ENCODE measurements around the gene GYS2. TPM values are rescaled to one million over a fixed set of nuclear protein-coding genes. Genes with fewer than 3 reads are reported as not detected.

The GYS2 gene
- total RNA-seq, 1 experiment from 2014 or later: not detected

DNA sequence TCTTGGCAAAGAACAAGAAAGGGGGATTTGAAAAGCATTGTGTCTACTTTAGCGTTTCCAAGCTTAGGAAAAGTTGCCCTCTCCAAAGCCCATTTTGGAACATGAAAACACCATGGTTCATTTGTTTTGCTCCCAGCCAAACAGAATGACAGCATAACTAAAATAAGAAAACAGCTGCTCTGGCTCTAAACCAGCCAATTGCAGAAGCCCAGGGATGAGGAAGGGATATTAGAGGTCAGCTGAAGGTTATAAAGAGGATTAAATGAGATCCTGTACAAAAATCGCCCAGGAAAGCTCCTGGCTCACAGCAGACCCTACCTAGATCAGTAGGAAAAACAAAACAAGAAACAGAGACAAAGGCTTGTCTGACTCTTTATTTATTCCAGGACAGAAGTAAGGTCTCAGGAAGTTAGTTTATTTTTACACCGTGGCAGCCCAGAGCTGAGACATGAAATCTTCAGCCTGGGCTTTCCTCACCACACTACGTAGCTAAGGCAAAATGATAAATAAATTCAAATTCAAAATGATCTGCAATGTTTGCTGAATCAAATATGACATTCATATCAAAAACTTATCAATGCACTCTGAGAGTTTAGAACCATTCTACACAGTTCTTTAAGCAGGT is 52.7 kb downstream of the GYS2 start:
- POLR2A ChIA-PET (ENCODE audit: unreplicated experiment): no interaction called here
- H3K9me3 ChIP-seq (ENCODE audit: low read length): no peaks in the 10 kb centered on the region
- H3K27ac ChIP-seq (ENCODE audit: low read length): no peak overlapping the region
- no peaks in the 10 kb centered on the region for H4K20me1 ChIP-seq (ENCODE audit: low read length)
- H3K9me2 ChIP-seq (replicated peaks; ENCODE audit: low read length): no peaks in the 10 kb centered on the region
- DNase-seq (no peak), ATAC-seq (no peak)
- intact Hi-C loops (cut with micrococcal nuclease): no loop called here
- H2AFZ ChIP-seq (ENCODE audit: low read length): no peak overlapping the region
- no TSS peak for BruUV-seq (replicated peaks)
- H3K4me2 ChIP-seq (ENCODE audit: low read length): no peak overlapping the region
- no peaks in the 10 kb centered on the region for H3K36me3 ChIP-seq (ENCODE audit: low read depth, low read length)
- CTCF ChIA-PET: no interaction called here
- no peaks in the 10 kb centered on the region for H3K4me1 ChIP-seq (ENCODE audit: insufficient read depth, low read length)
- TF ChIP-seq EZH2 (IDR thresholded peaks at IDR 0.05; ENCODE audit: low read length, unreplicated experiment) (no peak), EZH2phosphoT487 (IDR thresholded peaks at IDR 0.05; ENCODE audit: borderline replicate concordance, low read length) (no peak)
- TF ChIP-seq, protein P1, sequence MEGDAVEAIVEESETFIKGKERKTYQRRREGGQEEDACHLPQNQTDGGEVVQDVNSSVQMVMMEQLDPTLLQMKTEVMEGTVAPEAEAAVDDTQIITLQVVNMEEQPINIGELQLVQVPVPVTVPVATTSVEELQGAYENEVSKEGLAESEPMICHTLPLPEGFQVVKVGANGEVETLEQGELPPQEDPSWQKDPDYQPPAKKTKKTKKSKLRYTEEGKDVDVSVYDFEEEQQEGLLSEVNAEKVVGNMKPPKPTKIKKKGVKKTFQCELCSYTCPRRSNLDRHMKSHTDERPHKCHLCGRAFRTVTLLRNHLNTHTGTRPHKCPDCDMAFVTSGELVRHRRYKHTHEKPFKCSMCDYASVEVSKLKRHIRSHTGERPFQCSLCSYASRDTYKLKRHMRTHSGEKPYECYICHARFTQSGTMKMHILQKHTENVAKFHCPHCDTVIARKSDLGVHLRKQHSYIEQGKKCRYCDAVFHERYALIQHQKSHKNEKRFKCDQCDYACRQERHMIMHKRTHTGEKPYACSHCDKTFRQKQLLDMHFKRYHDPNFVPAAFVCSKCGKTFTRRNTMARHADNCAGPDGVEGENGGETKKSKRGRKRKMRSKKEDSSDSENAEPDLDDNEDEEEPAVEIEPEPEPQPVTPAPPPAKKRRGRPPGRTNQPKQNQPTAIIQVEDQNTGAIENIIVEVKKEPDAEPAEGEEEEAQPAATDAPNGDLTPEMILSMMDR (conservative IDR thresholded peaks at IDR 0.05; ENCODE audit: low read depth, low read length): no peak
- no peak overlapping the region for H3K9ac ChIP-seq (ENCODE audit: low read length)
- no peaks in the 10 kb centered on the region for H3F3A ChIP-seq (ENCODE audit: low read length, unreplicated experiment)
- H3K4me3 ChIP-seq (ENCODE audit: low read length): no peak overlapping the region
- H3K79me2 ChIP-seq (ENCODE audit: low read length): no peaks in the 10 kb centered on the region
- no peaks in the 10 kb centered on the region for H3K27me3 ChIP-seq (ENCODE audit: low read length)

DNA sequence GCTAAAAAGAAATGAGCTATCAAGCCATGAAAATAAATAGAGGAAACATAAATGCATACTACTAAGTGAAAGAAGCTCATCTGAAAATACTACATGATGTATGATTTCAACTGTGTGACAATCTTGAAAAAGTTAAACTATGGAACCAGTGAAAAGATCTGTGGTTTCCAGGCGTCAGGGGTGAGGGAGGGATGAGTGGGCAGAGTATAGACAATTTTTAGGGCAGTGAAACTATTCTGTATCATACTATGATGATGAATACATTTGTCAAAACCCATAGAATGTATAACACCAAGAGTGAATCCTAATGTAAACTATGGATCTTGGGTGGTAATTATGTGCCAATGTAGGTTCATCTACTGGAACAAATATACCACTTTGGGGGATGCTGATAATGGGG is 57.2 kb downstream of the GYS2 start:
- no peaks in the 10 kb centered on the region for H3K79me2 ChIP-seq (ENCODE audit: low read length)

DNA sequence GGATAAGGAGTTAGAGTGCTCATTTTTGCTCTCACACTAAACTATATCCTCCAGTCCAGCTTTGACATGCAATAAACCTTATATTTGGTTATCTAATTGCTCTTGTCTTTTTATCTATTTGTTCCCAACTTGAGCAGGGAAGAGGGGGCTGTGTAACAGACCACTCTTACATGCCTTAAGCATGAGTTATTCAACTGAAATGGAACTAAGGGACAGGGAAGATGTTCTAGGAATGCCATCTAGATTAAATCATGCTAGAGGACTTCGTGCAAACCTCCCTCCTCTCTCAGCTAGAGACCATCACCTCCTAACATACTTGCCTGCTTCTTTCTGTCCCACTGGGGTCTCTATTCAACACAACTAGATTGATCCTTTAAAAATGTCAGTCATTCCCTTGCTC is 57.9 kb downstream of the GYS2 start:
- intact Hi-C loops (cut with micrococcal nuclease): no loop called here
- Histone ChIP-seq H4K20me1 (ENCODE audit: low read length) (no peaks in the 10 kb centered on the region), H3K9me3 (ENCODE audit: low read length) (no peaks in the 10 kb centered on the region), H3K4me2 (ENCODE audit: low read length) (no peak overlapping the region), H3K36me3 (ENCODE audit: low read depth, low read length) (no peaks in the 10 kb centered on the region), H3K9ac (ENCODE audit: low read length) (no peak overlapping the region), H3F3A (ENCODE audit: low read length, unreplicated experiment) (no peaks in the 10 kb centered on the region), H3K4me1 (ENCODE audit: insufficient read depth, low read length) (no peaks in the 10 kb centered on the region), H2AFZ (ENCODE audit: low read length) (no peak overlapping the region), H3K27me3 (ENCODE audit: low read length) (no peaks in the 10 kb centered on the region), H3K27ac (ENCODE audit: low read length) (no peak overlapping the region), H3K9me2 (replicated peaks; ENCODE audit: low read length) (no peaks in the 10 kb centered on the region), H3K4me3 (ENCODE audit: low read length) (no peak overlapping the region), H3K79me2 (ENCODE audit: low read length) (no peaks in the 10 kb centered on the region)
- DNase-seq: no peak
- no peak for ATAC-seq
- BruUV-seq (replicated peaks): no TSS peak
- POLR2A ChIA-PET (ENCODE audit: unreplicated experiment): no interaction called here
- no peak for TF ChIP-seq EZH2 (IDR thresholded peaks at IDR 0.05; ENCODE audit: low read length, unreplicated experiment)
- TF ChIP-seq, protein P1 (conservative IDR thresholded peaks at IDR 0.05; ENCODE audit: low read depth, low read length): no peak
- TF ChIP-seq EZH2phosphoT487 (IDR thresholded peaks at IDR 0.05; ENCODE audit: borderline replicate concordance, low read length): no peak
- CTCF ChIA-PET: no interaction called here

More for the DNA sequence above, 57.2 kb downstream of the GYS2 start:
- intact Hi-C loops (cut with micrococcal nuclease): no loop called here
- Histone ChIP-seq H3K4me1 (ENCODE audit: insufficient read depth, low read length) (no peaks in the 10 kb centered on the region), H3F3A (ENCODE audit: low read length, unreplicated experiment) (no peaks in the 10 kb centered on the region), H3K9ac (ENCODE audit: low read length) (no peak overlapping the region), H3K27ac (ENCODE audit: low read length) (no peak overlapping the region), H3K27me3 (ENCODE audit: low read length) (no peaks in the 10 kb centered on the region), H3K4me2 (ENCODE audit: low read length) (no peak overlapping the region), H3K4me3 (ENCODE audit: low read length) (no peak overlapping the region), H2AFZ (ENCODE audit: low read length) (no peak overlapping the region), H3K36me3 (ENCODE audit: low read depth, low read length) (no peaks in the 10 kb centered on the region), H3K9me3 (ENCODE audit: low read length) (no peaks in the 10 kb centered on the region), H4K20me1 (ENCODE audit: low read length) (no peaks in the 10 kb centered on the region), H3K9me2 (replicated peaks; ENCODE audit: low read length) (no peaks in the 10 kb centered on the region)
- ATAC-seq (no peak), DNase-seq (no peak)
- ChIA-PET CTCF (no interaction called here), POLR2A (ENCODE audit: unreplicated experiment) (no interaction called here)
- no TSS peak for BruUV-seq (replicated peaks)
- TF ChIP-seq, protein P1 (conservative IDR thresholded peaks at IDR 0.05; ENCODE audit: low read depth, low read length): no peak
- TF ChIP-seq EZH2 (IDR thresholded peaks at IDR 0.05; ENCODE audit: low read length, unreplicated experiment) (no peak), EZH2phosphoT487 (IDR thresholded peaks at IDR 0.05; ENCODE audit: borderline replicate concordance, low read length) (no peak)

Data from PC-3 (cell line).